Liver (tissue), 9 donors: ENCODE data around the gene CTBP1. TPM values are rescaled to one million over a fixed set of nuclear protein-coding genes. Genes with fewer than 3 reads are reported as not detected.

Experiments used
- DNase-seq: peaks from one replicate; pipeline ENCODE4 v3.0.0-alpha.2; 2017; ENCODE audit warnings: low spot score
- H3K27ac ChIP-seq, 2 donors: one replicate each; pipeline ENCODE4 v1.7.0; 2013; ENCODE audit warnings: inconsistent platforms in 2 of 2, low read length in 2 of 2, control low read depth in 1 of 2, low read depth in 1 of 2, mild to moderate bottlenecking in 1 of 2
- H3K27me3 ChIP-seq, 4 donors: one replicate each; pipeline versions ENCODE4 v1.6.1 to v1.7.0; 2013; ENCODE audit warnings: low read length in 3 of 4, inconsistent platforms in 1 of 4, mild to moderate bottlenecking in 1 of 4, moderate library complexity in 1 of 4; ENCODE audit not compliant: control insufficient read depth in 4 of 4, insufficient read depth in 4 of 4
- H3K36me3 ChIP-seq, 4 donors: one replicate each; pipeline versions ENCODE4 v1.6.1 to v1.7.0; 2013; ENCODE audit warnings: low read length in 3 of 4, mild to moderate bottlenecking in 3 of 4, low read depth in 1 of 4, moderate library complexity in 1 of 4; ENCODE audit not compliant: control insufficient read depth in 4 of 4, insufficient read depth in 3 of 4
- H3K4me1 ChIP-seq, 4 donors: one replicate each; pipeline versions ENCODE4 v1.6.1 to v1.7.0; 2013; ENCODE audit warnings: low read length in 3 of 4, mild to moderate bottlenecking in 3 of 4, moderate library complexity in 1 of 4; ENCODE audit not compliant: control insufficient read depth in 4 of 4, insufficient read depth in 4 of 4
- H3K4me3 ChIP-seq, 3 donors: one replicate each; pipeline versions ENCODE4 v1.6.1 to v1.7.0; 2013; ENCODE audit warnings: low read length in 3 of 3, control low read depth in 1 of 3, low read depth in 1 of 3, mild to moderate bottlenecking in 1 of 3
- H3K9ac ChIP-seq, 2 donors: one replicate each; pipeline ENCODE4 v1.7.0; 2013; ENCODE audit warnings: low read length in 2 of 2, mild to moderate bottlenecking in 2 of 2, moderate library complexity in 2 of 2, control low read depth in 1 of 2, low read depth in 1 of 2
- H3K9me3 ChIP-seq, 4 donors: one replicate each; pipeline versions ENCODE4 v1.6.1 to v1.7.0; 2013; ENCODE audit warnings: low read length in 3 of 4; ENCODE audit not compliant: control insufficient read depth in 4 of 4
- EGR1 ChIP-seq, 2 donors: IDR thresholded peaks; 2 replicates each; pipeline ENCODE4 v1.6.1; 2016 to 2018; ENCODE audit warnings: antibody characterized with exemption in 2 of 2, low read depth in 2 of 2
- FOXA2 ChIP-seq: IDR thresholded peaks from 2 replicates; pipeline ENCODE4 v1.6.1; 2016; ENCODE audit warnings: antibody characterized with exemption
- GABPA ChIP-seq, 2 donors: IDR thresholded peaks in 1 of 2; conservative IDR thresholded peaks in 1 of 2; 2 replicates each; pipeline ENCODE4 v1.6.1; 2016; ENCODE audit warnings: antibody characterized with exemption in 2 of 2, mild to moderate bottlenecking in 1 of 2, moderate library complexity in 1 of 2
- HNF4A ChIP-seq, 2 donors: conservative IDR thresholded peaks; 2 replicates each; pipeline ENCODE4 v1.6.1; 2016; ENCODE audit warnings: antibody characterized with exemption in 2 of 2, mild to moderate bottlenecking in 2 of 2
- JUND ChIP-seq, 2 donors: IDR thresholded peaks; 2 replicates each; pipeline ENCODE4 v1.6.1; 2016; ENCODE audit warnings: antibody characterized with exemption in 2 of 2
- MAX ChIP-seq: IDR thresholded peaks from 2 replicates; pipeline ENCODE4 v1.6.1; 2016; ENCODE audit warnings: antibody characterized with exemption
- RAD21 ChIP-seq, 2 donors: IDR thresholded peaks; 2 replicates each; pipeline ENCODE4 v1.6.1; 2016; ENCODE audit warnings: antibody characterized with exemption in 2 of 2, mild to moderate bottlenecking in 2 of 2
- RXRA ChIP-seq, 2 donors: IDR thresholded peaks; 2 replicates each; pipeline ENCODE4 v1.6.1; 2017 to 2018; ENCODE audit warnings: antibody characterized with exemption in 2 of 2, mild to moderate bottlenecking in 1 of 2
- SP1 ChIP-seq: IDR thresholded peaks from 2 replicates; pipeline ENCODE4 v1.6.1; 2018; ENCODE audit warnings: antibody characterized with exemption, mild to moderate bottlenecking
- YY1 ChIP-seq: IDR thresholded peaks from 2 replicates; pipeline ENCODE4 v1.6.1; 2016; ENCODE audit warnings: antibody characterized with exemption, mild to moderate bottlenecking
- WGBS: extraction: QIAGEN DNeasy Blood & Tissue Kit; methylation state at CpG from one replicate; pipeline ENCODE4 v1.1.7; 2013; 5-methylcytosine and 5-hydroxymethylcytosine counted together
- polyA plus RNA-seq, 2 donors: library from polyadenylated mRNA; stranded (reverse) in 1 of 2; unstranded in 1 of 2; fragments of 200-250 nt in 1 of 2; fragments of >200 nt in 1 of 2; fragmentation: Nextera tagmentation in 1 of 2; extraction: Ambion mirVana in 1 of 2; gene quantifications; one replicate each; pipeline versions ENCODE4 v1.2.1 to v1.2.3, GENCODE V29; 2013 to 2015
- total RNA-seq, 2 donors: library from RNA; depleted of rRNA; stranded (reverse); fragments of >200 nt; gene quantifications; one replicate each; pipeline ENCODE4 v1.2.3, GENCODE V29; 2014
- TF ChIP-seq, protein P1 (sequence below): fragments of 150-350 bp; IDR thresholded peaks from 2 replicates; pipeline ENCODE4 v1.5.1; 2017; ENCODE audit warnings: improper control_type of control experiment, low read depth, low read length; ENCODE audit not compliant: missing input control
- TF ChIP-seq, protein P2 (sequence below): IDR thresholded peaks from 2 replicates; pipeline ENCODE4 v1.6.1; 2016; ENCODE audit warnings: antibody characterized with exemption, mild to moderate bottlenecking
- TF ChIP-seq, protein P3 (sequence below): IDR thresholded peaks from 2 replicates; pipeline ENCODE4 v1.6.1; 2016; ENCODE audit warnings: antibody characterized with exemption
- TF ChIP-seq, protein P4 (sequence below): IDR thresholded peaks from 2 replicates; pipeline ENCODE4 v1.6.1; 2016; ENCODE audit warnings: antibody characterized with exemption
- donor health status: healthy.
- donor health status: healthy.
- donor health status: healthy.
- donor health status: healthy.
- donor health status: healthy.

The CTBP1 gene
- total and polyA plus RNA-seq, 4 donors, result 27.5 to 156 (median 79.5) TPM

DNA sequence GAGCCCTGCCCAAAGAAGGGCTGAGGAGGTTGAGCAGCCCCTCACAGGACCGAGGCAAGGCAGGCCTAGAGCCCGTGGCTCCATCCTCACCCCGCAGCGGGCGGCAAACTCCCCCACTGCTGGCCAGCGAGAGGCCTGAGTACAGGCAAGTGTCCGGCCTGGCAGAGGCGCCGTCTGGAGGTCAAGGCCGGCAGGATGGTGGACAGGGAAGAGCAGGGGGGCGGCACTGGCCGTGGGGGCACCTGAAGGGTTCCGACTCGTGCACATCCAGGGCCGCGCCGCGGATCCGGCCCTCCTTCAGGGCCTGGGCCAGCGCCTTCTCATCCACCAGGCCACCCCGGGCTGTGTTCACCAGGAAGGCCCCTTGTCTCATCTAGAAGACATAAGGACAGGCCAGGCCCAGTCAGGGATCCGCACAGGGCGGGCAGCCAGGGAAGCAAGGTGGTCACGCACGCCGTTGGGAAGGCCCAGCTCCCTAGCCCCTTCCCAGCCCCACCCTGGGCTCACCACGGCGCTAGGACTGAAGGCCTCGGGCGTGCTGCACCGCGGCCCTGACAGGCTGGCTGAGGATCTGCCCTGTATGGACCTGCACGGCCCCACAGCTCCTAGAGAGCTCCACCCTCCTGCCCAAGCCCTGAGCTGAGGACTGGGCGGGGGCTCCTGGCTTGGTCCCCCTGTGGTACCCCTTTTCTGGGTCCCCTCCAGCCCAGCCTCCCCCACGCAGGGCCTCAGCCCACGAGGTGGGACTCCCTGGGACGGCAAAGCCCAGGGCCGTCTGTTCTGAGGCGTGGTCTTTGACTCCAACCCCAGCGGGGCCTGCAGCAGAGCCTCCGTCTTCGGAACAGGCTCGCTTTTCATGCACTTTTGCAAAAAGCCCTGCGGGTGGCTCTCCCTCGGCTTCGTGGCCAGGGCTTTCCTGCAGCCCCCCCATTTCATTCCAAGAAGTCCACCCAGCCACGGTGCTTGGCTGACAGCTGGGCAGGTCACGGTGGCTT, 34.5 kb downstream of the CTBP1 start:
- Histone ChIP-seq H3K9ac (no peak overlapping the region), H3K9me3 (no peaks in the 10 kb centered on the region), H3K27ac (no peak overlapping the region), H3K4me3 (no peak overlapping the region), H3K36me3 (peaks cover 15 to 59% (median 19%) of the 10 kb centered on the region in 4 donors), H3K4me1 (peaks cover 0 to 3% (median 1%) of the 10 kb centered on the region in 4 donors), H3K27me3 (no peaks in the 10 kb centered on the region)
- no peak for DNase-seq
- TF ChIP-seq YY1, result no peak
- TF ChIP-seq, protein P1, sequence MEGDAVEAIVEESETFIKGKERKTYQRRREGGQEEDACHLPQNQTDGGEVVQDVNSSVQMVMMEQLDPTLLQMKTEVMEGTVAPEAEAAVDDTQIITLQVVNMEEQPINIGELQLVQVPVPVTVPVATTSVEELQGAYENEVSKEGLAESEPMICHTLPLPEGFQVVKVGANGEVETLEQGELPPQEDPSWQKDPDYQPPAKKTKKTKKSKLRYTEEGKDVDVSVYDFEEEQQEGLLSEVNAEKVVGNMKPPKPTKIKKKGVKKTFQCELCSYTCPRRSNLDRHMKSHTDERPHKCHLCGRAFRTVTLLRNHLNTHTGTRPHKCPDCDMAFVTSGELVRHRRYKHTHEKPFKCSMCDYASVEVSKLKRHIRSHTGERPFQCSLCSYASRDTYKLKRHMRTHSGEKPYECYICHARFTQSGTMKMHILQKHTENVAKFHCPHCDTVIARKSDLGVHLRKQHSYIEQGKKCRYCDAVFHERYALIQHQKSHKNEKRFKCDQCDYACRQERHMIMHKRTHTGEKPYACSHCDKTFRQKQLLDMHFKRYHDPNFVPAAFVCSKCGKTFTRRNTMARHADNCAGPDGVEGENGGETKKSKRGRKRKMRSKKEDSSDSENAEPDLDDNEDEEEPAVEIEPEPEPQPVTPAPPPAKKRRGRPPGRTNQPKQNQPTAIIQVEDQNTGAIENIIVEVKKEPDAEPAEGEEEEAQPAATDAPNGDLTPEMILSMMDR, result no peak
- no peak for TF ChIP-seq RAD21 (IDR thresholded peaks at IDR 0.05)
- TF ChIP-seq, protein P2, sequence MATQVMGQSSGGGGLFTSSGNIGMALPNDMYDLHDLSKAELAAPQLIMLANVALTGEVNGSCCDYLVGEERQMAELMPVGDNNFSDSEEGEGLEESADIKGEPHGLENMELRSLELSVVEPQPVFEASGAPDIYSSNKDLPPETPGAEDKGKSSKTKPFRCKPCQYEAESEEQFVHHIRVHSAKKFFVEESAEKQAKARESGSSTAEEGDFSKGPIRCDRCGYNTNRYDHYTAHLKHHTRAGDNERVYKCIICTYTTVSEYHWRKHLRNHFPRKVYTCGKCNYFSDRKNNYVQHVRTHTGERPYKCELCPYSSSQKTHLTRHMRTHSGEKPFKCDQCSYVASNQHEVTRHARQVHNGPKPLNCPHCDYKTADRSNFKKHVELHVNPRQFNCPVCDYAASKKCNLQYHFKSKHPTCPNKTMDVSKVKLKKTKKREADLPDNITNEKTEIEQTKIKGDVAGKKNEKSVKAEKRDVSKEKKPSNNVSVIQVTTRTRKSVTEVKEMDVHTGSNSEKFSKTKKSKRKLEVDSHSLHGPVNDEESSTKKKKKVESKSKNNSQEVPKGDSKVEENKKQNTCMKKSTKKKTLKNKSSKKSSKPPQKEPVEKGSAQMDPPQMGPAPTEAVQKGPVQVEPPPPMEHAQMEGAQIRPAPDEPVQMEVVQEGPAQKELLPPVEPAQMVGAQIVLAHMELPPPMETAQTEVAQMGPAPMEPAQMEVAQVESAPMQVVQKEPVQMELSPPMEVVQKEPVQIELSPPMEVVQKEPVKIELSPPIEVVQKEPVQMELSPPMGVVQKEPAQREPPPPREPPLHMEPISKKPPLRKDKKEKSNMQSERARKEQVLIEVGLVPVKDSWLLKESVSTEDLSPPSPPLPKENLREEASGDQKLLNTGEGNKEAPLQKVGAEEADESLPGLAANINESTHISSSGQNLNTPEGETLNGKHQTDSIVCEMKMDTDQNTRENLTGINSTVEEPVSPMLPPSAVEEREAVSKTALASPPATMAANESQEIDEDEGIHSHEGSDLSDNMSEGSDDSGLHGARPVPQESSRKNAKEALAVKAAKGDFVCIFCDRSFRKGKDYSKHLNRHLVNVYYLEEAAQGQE, result no peak
- TF ChIP-seq, protein P3, sequence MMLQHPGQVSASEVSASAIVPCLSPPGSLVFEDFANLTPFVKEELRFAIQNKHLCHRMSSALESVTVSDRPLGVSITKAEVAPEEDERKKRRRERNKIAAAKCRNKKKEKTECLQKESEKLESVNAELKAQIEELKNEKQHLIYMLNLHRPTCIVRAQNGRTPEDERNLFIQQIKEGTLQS, result no peak
- no peak for TF ChIP-seq SP1
- TF ChIP-seq JUND (IDR thresholded peaks at IDR 0.05), result no peak
- TF ChIP-seq, protein P4, sequence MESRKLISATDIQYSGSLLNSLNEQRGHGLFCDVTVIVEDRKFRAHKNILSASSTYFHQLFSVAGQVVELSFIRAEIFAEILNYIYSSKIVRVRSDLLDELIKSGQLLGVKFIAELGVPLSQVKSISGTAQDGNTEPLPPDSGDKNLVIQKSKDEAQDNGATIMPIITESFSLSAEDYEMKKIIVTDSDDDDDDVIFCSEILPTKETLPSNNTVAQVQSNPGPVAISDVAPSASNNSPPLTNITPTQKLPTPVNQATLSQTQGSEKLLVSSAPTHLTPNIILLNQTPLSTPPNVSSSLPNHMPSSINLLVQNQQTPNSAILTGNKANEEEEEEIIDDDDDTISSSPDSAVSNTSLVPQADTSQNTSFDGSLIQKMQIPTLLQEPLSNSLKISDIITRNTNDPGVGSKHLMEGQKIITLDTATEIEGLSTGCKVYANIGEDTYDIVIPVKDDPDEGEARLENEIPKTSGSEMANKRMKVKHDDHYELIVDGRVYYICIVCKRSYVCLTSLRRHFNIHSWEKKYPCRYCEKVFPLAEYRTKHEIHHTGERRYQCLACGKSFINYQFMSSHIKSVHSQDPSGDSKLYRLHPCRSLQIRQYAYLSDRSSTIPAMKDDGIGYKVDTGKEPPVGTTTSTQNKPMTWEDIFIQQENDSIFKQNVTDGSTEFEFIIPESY, result no peak
- no peak for TF ChIP-seq GABPA (IDR thresholded peaks at IDR 0.05 in 1 of 2, conservative IDR thresholded peaks at IDR 0.05 in 1 of 2)
- TF ChIP-seq HNF4A (conservative IDR thresholded peaks at IDR 0.05), result no peak
- 94% methylated on average over 48 of the region's 48 CpGs for WGBS

DNA sequence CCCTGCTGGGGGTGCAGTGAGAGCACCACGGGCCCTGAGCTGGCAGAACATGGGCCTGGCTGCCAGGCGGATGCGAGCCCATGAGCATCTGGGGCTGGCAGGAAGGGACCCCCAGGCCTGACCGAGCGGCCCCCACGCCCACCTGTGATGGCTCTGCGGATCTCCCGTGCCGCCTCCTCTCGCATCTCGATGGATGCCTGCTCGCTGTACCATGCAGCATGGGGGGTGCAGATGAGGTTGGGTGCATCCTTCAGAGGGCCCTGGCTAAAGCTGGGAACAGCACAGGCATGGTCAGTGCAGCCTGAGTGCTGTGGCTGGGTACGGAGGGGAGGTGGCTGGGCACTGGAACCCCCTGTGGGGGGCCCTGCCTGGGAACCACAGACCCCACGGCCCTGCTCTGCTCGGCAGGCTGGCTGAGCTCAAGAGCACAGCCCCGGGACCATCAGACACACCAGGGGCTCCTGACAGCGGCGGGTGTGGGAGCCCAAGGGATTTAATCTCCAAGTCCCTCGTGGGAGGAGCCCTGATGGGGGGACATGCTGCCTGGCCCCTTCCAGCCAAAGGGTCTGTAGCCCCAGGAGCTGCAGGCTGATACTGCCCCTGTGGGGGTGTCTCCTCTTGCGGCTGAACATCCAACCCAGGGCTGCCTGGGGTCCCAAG, 35.5 kb downstream of the CTBP1 start:
- TF ChIP-seq FOXA2, result no peak
- no peak for TF ChIP-seq MAX
- TF ChIP-seq, protein P4, result no peak
- TF ChIP-seq JUND (IDR thresholded peaks at IDR 0.05), result no peak
- no peak for TF ChIP-seq RXRA (IDR thresholded peaks at IDR 0.05)
- TF ChIP-seq, protein P2, result no peak
- no peak for TF ChIP-seq EGR1 (IDR thresholded peaks at IDR 0.05; ENCODE audit: low read depth in 2 of 2)
- no peak for TF ChIP-seq HNF4A (conservative IDR thresholded peaks at IDR 0.05)
- TF ChIP-seq GABPA (IDR thresholded peaks at IDR 0.05 in 1 of 2, conservative IDR thresholded peaks at IDR 0.05 in 1 of 2), result no peak
- H3K27ac ChIP-seq, result no peak overlapping the region
- no peaks in the 10 kb centered on the region for H3K27me3 ChIP-seq
- H3K36me3 ChIP-seq, result peaks cover 15 to 59% (median 19%) of the 10 kb centered on the region in 4 donors
- peaks cover 0 to 10% (median 3%) of the 10 kb centered on the region in 4 donors for H3K4me1 ChIP-seq
- H3K9me3 ChIP-seq, result no peaks in the 10 kb centered on the region
- no peak for DNase-seq
- H3K4me3 ChIP-seq, result no peak overlapping the region
- 97% methylated on average over 20 of the region's 20 CpGs for WGBS
- H3K9ac ChIP-seq, result no peak overlapping the region
